ENCODE measurements around the gene JUND. TPM values are rescaled to one million over a fixed set of nuclear protein-coding genes. Genes with fewer than 3 reads are reported as not detected.

The JUND gene
- total and polyA plus RNA-seq, 2 of the 8 experiments (the other 6 are each of a cell fraction or from before 2014, with no cell fraction given): 54.0 to 77.5 TPM

DNA sequence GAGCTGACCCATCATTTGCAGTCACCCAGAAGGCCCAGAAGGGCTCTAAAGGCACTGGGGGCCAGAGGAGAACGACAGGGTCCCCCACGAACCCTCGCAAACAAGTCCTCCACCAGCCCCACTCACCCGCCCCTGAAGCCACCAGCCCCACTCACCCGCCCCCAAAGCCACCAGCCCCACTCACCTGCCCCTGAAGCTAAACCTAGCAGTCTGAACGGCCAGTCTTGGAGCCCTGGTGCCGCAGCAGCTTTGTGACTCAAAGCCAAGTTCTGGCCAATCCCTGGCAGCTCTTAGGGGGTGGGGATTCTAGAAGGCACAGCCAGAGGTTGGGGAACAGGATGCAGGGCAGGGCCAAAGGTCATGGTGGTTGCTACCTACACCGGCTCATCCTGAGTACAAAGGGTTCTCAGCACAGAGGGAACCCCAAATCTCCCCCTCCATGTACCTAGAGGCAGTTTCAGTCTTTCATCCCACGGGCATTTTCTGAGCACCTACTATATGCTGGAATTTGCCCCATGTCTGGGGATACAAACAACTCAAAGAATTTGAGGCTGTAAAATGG lies 7.1 kb downstream of the JUND start, which contains the start of gene IQCN:
IQCN (minus strand) TSS at position 234 of the 562 bp plus-strand sequence. CDS start 4,974 bp downstream, outside the sequence.
- H3K4me3 ChIP-seq (ENCODE audit: extremely low read depth in 1 of 4, insufficient read depth in 2 of 4, low read depth in 3 of 4, low read length in 4 of 4): no peak within 1 kb of the TSS
- H3K9ac ChIP-seq (replicated peaks in 1 of 4; ENCODE audit: extremely low read depth in 1 of 4, low read depth in 3 of 4, low read length in 3 of 4): no peak within 1 kb of the TSS
- no peak within 1 kb of the TSS for H3K14ac ChIP-seq (ENCODE audit: insufficient read length)
- peaks cover 0 to 9% (median 8%) of the 10 kb centered on the region in 4 experiments; a peak in 6 of 7 replicates for H3K4me1 ChIP-seq (replicated peaks in 1 of 4; ENCODE audit: control insufficient read depth in 3 of 4, insufficient read depth in 4 of 4, low read length in 3 of 4)
- H4K8ac ChIP-seq (ENCODE audit: extremely low read depth, insufficient read depth, low read length): peak within 1 kb of the TSS; percentile 71; the same call in 1 of the 2 replicates
- 88% methylated on average over 9 of the region's 9 CpGs; no CpG with 5 or more reads in 1 of the 2 experiments for WGBS, 2 experiments (ENCODE audit: extremely low coverage in 1 of 2, insufficient coverage in 1 of 2, insufficient read length in 1 of 2, insufficient replicate concordance in 2 of 2, low coverage in 1 of 2, low lambda C conversion rate in 2 of 2, missing lambda C conversion rate in 1 of 2)
- H3K4ac ChIP-seq (replicated peaks; ENCODE audit: insufficient read length, low read depth, low read length): no peak within 1 kb of the TSS
- H3K79me2 ChIP-seq (ENCODE audit: control insufficient read depth in 1 of 2, insufficient read depth in 2 of 2, low read length in 2 of 2): peaks cover 0 to 17% of the 10 kb centered on the region in 2 experiments; a peak in 2 of 4 replicates
- H3K4me2 ChIP-seq (ENCODE audit: insufficient read depth in 1 of 2, low read depth in 2 of 2, low read length in 2 of 2): no peak within 1 kb of the TSS
- no peak within 1 kb of the TSS for H2BK5ac ChIP-seq (ENCODE audit: low read depth, low read length)
- H2BK20ac ChIP-seq (ENCODE audit: low read length): no peak within 1 kb of the TSS
- peaks cover 10 to 20% of the 10 kb centered on the region in 2 experiments for H4K20me1 ChIP-seq (replicated peaks in 1 of 2; ENCODE audit: control insufficient read depth in 1 of 2, insufficient read depth in 2 of 2, low read length in 2 of 2)
- no peak within 1 kb of the TSS for H4K91ac ChIP-seq (replicated peaks; ENCODE audit: insufficient read length, low read length)
- H3K27me3 ChIP-seq (replicated peaks in 1 of 4; ENCODE audit: control insufficient read depth in 3 of 4, extremely low read depth in 1 of 4, insufficient read depth in 3 of 4, low read length in 3 of 4): no peaks in the 10 kb centered on the region
- H2BK12ac ChIP-seq (ENCODE audit: low read depth, low read length): peak within 1 kb of the TSS; percentile 23; the same call in 1 of the 2 replicates
- H3K23me2 ChIP-seq (ENCODE audit: low read depth, low read length): no peaks in the 10 kb centered on the region
- no peak within 1 kb of the TSS for H3K27ac ChIP-seq (ENCODE audit: low read depth, low read length)
- no peak within 1 kb of the TSS for H2BK15ac ChIP-seq (ENCODE audit: low read length)
- peaks cover 13% of the 10 kb centered on the region; the same call in 1 of the 2 replicates for H3K79me1 ChIP-seq (ENCODE audit: low read depth, low read length)
- H2AFZ ChIP-seq (ENCODE audit: low read length): no peak within 1 kb of the TSS
- FAIRE-seq: no peak
- no peak within 1 kb of the TSS for H4K5ac ChIP-seq (ENCODE audit: insufficient read length, low read depth, low read length)
- H2BK120ac ChIP-seq (replicated peaks; ENCODE audit: low read depth, low read length): no peak within 1 kb of the TSS
- H3K56ac ChIP-seq (replicated peaks; ENCODE audit: insufficient read length, low read depth, low read length): no peak within 1 kb of the TSS
- peaks cover 0 to 5% (median 3%) of the 10 kb centered on the region in 4 experiments; a peak in 3 of 8 replicates for H3K36me3 ChIP-seq (ENCODE audit: control insufficient read depth in 2 of 4, insufficient read depth in 4 of 4, low read length in 3 of 4)
- no peak for TF ChIP-seq ZNF274 (IDR thresholded peaks at IDR 0.05; ENCODE audit: borderline replicate concordance, extremely low read depth, low read length)
- no peak for TF ChIP-seq FOSL1 (IDR thresholded peaks at IDR 0.05; ENCODE audit: insufficient read depth, low read depth, low read length)
- no peak for TF ChIP-seq SRF (IDR thresholded peaks at IDR 0.05; ENCODE audit: low read depth, low read length)
- no peak for TF ChIP-seq CHD2 (IDR thresholded peaks at IDR 0.05; ENCODE audit: low read length)
- CTCF ChIA-PET (ENCODE audit: partially characterized antibody): interaction anchor here (0.7 to 13.6 kb wide), 12 partner anchors 16 to 138 kb away, joined by 3 to 242 read pairs (median 6); partner anchors contain the start of gene LSM4
- POLR2A ChIA-PET (ENCODE audit: partially characterized antibody): interaction anchor here (0.9 to 10.3 kb wide), 9 partner anchors 7 to 66 kb away, joined by 3 to 224 read pairs (median 4); partner anchors contain the start of genes JUND, LSM4 and PGPEP1
- DNase-seq (ENCODE audit: low read depth in 1 of 2, low spot score in 2 of 2): no peak
- no peak within 1 kb of the TSS; the same call in 1 of the 2 replicates for H3K18ac ChIP-seq (ENCODE audit: extremely low read depth, low read length)
- no peaks in the 10 kb centered on the region for H3K9me3 ChIP-seq (ENCODE audit: insufficient read depth in 2 of 2, low read depth in 1 of 2, low read length in 1 of 2)
- no peak within 1 kb of the TSS for H3K23ac ChIP-seq (ENCODE audit: insufficient read length)
- no peak within 1 kb of the TSS for H2AK5ac ChIP-seq (ENCODE audit: low read depth, low read length)

All from H1 (cell line).